Aorta (tissue), 5 donors: ENCODE data around the gene HRK. TPM values are rescaled to one million over a fixed set of nuclear protein-coding genes. Genes with fewer than 3 reads are reported as not detected.

ENCODE experiments used
- ATAC-seq: fragments of 200-7000 bp; cut with Tn5 transposase; one replicate; pipeline ENCODE4 v1.9.1; 2022; ENCODE audit warnings: moderate library complexity; ENCODE audit not compliant: low FRiP score
- DNase-seq, 2 donors: peaks; one replicate each; pipeline ENCODE4 v3.0.0-alpha.2; 2020
- H3K27ac ChIP-seq, 2 donors: one replicate each; pipeline ENCODE4 v1.5.1; 2013; ENCODE audit warnings: low read length in 2 of 2, mild to moderate bottlenecking in 2 of 2, moderate library complexity in 2 of 2, control low read depth in 1 of 2, inconsistent platforms in 1 of 2, low read depth in 1 of 2
- H3K27me3 ChIP-seq, 2 donors: one replicate each; pipeline ENCODE4 v1.6.1; 2013; ENCODE audit warnings: control low read depth in 1 of 2, low read length in 1 of 2, mild to moderate bottlenecking in 1 of 2, moderate library complexity in 1 of 2; ENCODE audit not compliant: insufficient read depth in 2 of 2, control insufficient read depth in 1 of 2
- H3K36me3 ChIP-seq, 2 donors: one replicate each; pipeline ENCODE4 v1.6.1; 2013; ENCODE audit warnings: control low read depth in 1 of 2, low read length in 1 of 2, mild to moderate bottlenecking in 1 of 2; ENCODE audit not compliant: insufficient read depth in 2 of 2, control insufficient read depth in 1 of 2
- H3K4me1 ChIP-seq, 2 donors: one replicate each; pipeline ENCODE4 v1.6.1; 2013; ENCODE audit warnings: low read length in 2 of 2, control low read depth in 1 of 2, mild to moderate bottlenecking in 1 of 2, moderate library complexity in 1 of 2; ENCODE audit not compliant: insufficient read depth in 2 of 2, control insufficient read depth in 1 of 2
- H3K4me3 ChIP-seq, 2 donors: one replicate each; pipeline ENCODE4 v1.5.1; 2013; ENCODE audit warnings: low read length in 2 of 2, control low read depth in 1 of 2, mild to moderate bottlenecking in 1 of 2
- H3K9me3 ChIP-seq: one replicate; pipeline ENCODE4 v1.6.1; 2013; ENCODE audit warnings: mild to moderate bottlenecking, low read length; ENCODE audit not compliant: control insufficient read depth
- WGBS, 2 donors: extraction: QIAGEN DNeasy Blood & Tissue Kit; methylation state at CpG; one replicate each; pipeline ENCODE4 v1.1.7; 2013; 5-methylcytosine and 5-hydroxymethylcytosine counted together
- intact Hi-C, 2 donors: fragments of 100-400 bp; cut with DNase I; formaldehyde crosslinking; loops; one replicate each; pipeline versions ENCODE4 v1.14.2 to v1.15.0; 2022
- polyA plus RNA-seq, 2 donors: library from polyadenylated mRNA; stranded (reverse); fragments of 200-250 nt; gene quantifications; one replicate each; pipeline ENCODE4 v1.2.3, GENCODE V29; 2013
- total RNA-seq, 2 donors: library from RNA; stranded (reverse); fragmentation: NEBNext Ultra II Directional; extraction: Animal tissue kit (Norgen Biotek cat#: 25700); gene quantifications; one replicate each; pipeline ENCODE4 v1.2.1, GENCODE V29; 2021
- donor health status: healthy with polysubstance abuse.
- donor health status: Bipolar disorder and iron deficiency.
- donor health status: DM: no; HTN: no; CAD: no.
- donor health status: DM: no; HTN: no; CAD: no.
- donor health status: DM: yes; HTN: yes; CAD: no.

HRK gene
- total and polyA plus RNA-seq, 4 donors: 0.06 to 0.25 (median 0.06) TPM; not detected in 1

DNA sequence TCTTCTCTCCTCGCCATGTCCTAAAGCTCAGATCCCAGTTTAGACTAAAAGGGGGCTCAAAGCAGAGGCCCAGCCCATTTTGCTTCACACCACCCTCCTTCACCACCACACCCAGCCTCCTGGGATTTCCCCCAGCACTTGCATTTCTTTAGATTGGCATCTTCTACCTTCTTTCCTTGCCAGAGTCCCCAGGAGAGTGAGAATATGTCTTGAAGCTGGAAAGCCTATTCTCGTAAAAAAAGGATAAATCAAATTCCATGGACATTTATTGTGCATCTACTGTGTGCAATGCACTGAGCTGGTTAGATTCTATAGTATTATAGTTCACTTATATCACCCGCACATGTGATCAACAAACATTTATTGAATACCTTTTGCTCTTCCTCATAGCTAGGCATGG is 39.7 kb upstream of the HRK start:
- 64 to 70% methylated on average over 3 of the region's 3 CpGs for WGBS, 2 donors
- H3K9me3 ChIP-seq: no peaks in the 10 kb centered on the region
- ATAC-seq (no peak), DNase-seq (no peak)
- H3K4me1 ChIP-seq: peaks cover 4 to 6% of the 10 kb centered on the region in 2 donors
- H3K27ac ChIP-seq: no peak overlapping the region
- intact Hi-C loops: no loop called here
- H3K27me3 ChIP-seq: no peaks in the 10 kb centered on the region
- no peaks in the 10 kb centered on the region for H3K36me3 ChIP-seq
- H3K4me3 ChIP-seq: no peak overlapping the region

DNA sequence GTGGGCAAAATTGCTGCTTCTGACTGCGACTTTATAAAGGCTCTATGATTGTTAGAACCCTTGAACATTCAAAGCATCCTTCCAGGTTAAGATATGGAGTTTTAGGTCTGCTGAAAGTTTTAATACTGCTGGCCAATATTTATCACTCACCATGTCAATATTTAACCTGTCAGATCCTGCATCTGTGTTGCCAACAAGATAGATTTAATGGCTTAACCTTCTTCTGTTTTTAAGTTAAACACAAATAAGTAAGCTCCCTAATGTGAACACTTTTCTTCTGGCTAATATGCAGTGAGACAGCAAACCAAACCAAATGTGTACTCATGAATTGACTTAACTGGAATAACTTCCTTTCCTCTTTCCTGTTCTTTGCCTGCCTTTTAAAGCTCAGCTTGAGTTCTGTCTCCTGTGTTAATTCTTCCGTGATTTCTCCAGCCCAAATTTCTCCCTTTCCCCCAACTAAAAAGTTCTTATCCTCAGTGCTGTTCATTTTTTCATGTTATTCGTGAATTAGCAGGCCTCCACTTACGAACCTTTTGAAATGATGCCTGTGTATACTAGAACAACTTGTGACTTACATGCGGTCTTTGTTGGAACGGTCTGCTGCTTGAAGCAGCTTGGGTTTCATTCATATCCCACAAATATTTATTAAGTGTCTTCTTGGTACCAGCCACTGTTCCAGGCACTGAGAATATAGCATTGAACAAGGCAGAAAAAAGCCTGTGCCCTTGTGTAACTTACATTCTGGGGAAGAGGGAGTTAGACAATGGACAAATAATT is 38.7 kb upstream of the HRK start:
- Histone ChIP-seq H3K4me1 (peaks cover 1 to 6% of the 10 kb centered on the region in 2 donors), H3K36me3 (no peaks in the 10 kb centered on the region), H3K27ac (no peak overlapping the region), H3K9me3 (no peaks in the 10 kb centered on the region), H3K27me3 (no peaks in the 10 kb centered on the region), H3K4me3 (no peak overlapping the region)
- no peak for ATAC-seq
- 51 to 65% methylated on average over 6 of the region's 6 CpGs for WGBS, 2 donors
- intact Hi-C loops: no loop called here
- DNase-seq: no peak

DNA sequence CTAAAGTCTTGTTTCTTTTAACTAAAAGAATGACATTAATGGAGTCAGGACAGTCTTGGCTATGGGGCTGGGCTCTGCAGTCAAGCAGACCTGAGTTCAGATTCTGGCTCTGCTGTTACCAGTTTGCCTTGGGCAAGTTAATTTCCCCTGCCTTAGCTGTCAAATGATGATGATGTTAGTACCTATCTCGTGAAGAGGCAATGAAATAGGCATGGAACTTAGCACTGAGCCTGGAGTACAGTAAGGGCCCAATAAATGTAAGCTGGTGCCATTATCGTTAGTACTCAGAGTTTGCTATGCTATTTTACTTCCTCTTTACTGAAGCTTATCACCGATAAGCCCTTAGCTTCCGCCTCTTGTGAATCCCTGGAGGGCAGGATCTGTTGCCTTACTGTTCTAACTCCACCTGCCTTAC is 38.0 kb upstream of the HRK start:
- DNase-seq (no peak), ATAC-seq (no peak)
- H3K36me3 ChIP-seq: no peaks in the 10 kb centered on the region
- 66 to 75% methylated on average over 4 of the region's 4 CpGs for WGBS, 2 donors
- no peaks in the 10 kb centered on the region for H3K9me3 ChIP-seq
- H3K27me3 ChIP-seq: no peaks in the 10 kb centered on the region
- H3K4me3 ChIP-seq: no peak overlapping the region
- H3K27ac ChIP-seq: no peak overlapping the region
- intact Hi-C loops: no loop called here
- H3K4me1 ChIP-seq: peaks cover 1 to 6% of the 10 kb centered on the region in 2 donors

DNA sequence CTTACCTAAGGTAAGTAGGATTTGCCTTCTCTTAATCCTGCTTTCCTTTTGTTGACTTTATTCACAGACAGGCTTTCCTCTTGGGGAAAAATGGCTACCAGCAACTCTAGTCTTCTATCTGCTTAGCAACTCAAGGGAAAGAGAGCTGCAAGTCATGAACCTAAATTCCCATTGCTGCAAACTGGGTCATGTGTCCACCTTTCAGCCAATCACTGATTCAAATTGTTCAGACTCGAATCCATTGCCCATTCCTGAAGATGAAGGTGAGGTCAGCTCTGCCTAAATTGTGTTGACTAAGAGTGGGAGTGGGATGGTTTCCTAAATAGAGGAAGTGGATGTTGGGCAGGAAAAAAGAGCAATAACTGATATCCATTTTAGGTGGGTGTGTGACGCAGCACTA is 37.2 kb upstream of the HRK start:
- ATAC-seq: no peak
- intact Hi-C loops: no loop called here
- WGBS, 2 donors: 94 to 98% methylated on average over 2 of the region's 2 CpGs

DNA sequence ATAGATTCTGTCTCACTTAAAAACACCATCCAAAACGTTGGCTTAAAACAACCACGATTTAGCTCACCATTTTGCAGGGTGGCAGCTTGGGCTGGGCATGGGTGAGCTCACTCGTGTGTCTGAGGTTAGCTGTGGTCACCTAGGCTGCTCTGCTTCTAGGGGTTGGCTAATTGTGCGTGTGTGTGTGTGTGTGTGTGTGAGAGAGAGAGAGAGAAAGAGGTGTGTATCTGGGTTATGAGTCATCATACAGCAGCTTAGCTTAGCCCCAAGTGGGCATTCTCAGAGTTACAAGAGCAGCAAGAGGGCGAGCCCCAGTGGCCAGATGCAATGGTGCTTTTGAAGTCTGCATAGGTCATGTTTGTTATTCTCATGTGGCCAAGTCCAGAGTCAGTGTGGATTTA is 35.5 kb upstream of the HRK start:
- Histone ChIP-seq H3K27me3 (no peaks in the 10 kb centered on the region), H3K4me3 (no peak overlapping the region), H3K9me3 (no peaks in the 10 kb centered on the region), H3K36me3 (no peaks in the 10 kb centered on the region), H3K27ac (no peak overlapping the region), H3K4me1 (peaks cover 1 to 9% of the 10 kb centered on the region in 2 donors)
- 78 to 83% methylated on average over 5 of the region's 5 CpGs for WGBS, 2 donors
- intact Hi-C loops: no loop called here
- ATAC-seq: no peak
- DNase-seq: no peak

More for the DNA sequence above, 37.2 kb upstream of the HRK start:
- no peaks in the 10 kb centered on the region for H3K27me3 ChIP-seq
- H3K36me3 ChIP-seq: no peaks in the 10 kb centered on the region
- DNase-seq: no peak
- no peak overlapping the region for H3K27ac ChIP-seq
- H3K9me3 ChIP-seq: no peaks in the 10 kb centered on the region
- peaks cover 1 to 6% of the 10 kb centered on the region in 2 donors for H3K4me1 ChIP-seq
- no peak overlapping the region for H3K4me3 ChIP-seq

DNA sequence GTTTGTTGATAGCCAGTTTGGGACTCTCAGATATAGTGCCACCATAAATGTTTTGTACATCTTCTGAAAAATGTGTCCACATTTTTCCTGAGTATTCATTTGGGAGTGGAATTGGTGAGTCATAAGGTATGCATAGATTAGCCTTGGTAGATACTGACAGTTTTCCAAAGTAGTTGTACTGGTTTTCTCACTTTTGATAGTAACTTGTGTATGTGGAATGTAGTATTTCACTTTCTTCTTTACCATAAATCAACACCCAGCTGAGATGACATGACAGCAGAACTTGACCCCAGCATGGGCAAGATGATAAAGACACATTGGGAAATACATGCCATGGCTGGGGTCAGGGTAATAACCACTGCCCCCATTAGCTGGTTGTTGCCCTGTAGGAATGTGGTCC is 34.9 kb upstream of the HRK start:
- intact Hi-C loops: no loop called here

DNA sequence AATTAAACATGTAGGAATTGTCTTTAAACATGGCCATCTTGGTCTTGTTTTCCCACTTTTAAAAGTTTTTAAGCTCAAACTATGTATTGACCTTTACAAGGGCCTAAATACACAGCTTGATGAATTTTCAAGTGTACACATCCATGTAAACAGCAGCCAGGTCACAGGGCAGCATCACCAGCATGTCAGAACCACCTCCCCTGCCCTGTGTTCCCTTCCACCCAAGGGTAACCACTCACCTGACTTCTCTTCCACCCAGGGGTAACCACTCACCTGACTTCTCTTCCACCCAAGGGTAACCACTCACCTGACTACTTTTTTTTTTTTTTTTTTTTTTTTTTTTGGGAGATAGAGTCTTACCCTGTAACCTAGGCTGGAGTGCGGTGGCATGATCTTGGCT is 34.1 kb upstream of the HRK start:
- H3K4me1 ChIP-seq: peaks cover 0 to 5% of the 10 kb centered on the region in 2 donors
- no peak for ATAC-seq
- intact Hi-C loops: no loop called here
- no peak overlapping the region for H3K4me3 ChIP-seq
- H3K27ac ChIP-seq: no peak overlapping the region
- 96 to 100% methylated on average over 1 of the region's 1 CpG for WGBS, 2 donors
- no peak for DNase-seq
- no peaks in the 10 kb centered on the region for H3K27me3 ChIP-seq
- H3K36me3 ChIP-seq: no peaks in the 10 kb centered on the region
- H3K9me3 ChIP-seq: no peaks in the 10 kb centered on the region

More for the DNA sequence above, 34.9 kb upstream of the HRK start:
- Histone ChIP-seq H3K27me3 (no peaks in the 10 kb centered on the region), H3K4me3 (no peak overlapping the region), H3K27ac (no peak overlapping the region), H3K36me3 (no peaks in the 10 kb centered on the region), H3K9me3 (no peaks in the 10 kb centered on the region), H3K4me1 (peaks cover 1 to 9% of the 10 kb centered on the region in 2 donors)
- DNase-seq: no peak
- ATAC-seq: no peak

DNA sequence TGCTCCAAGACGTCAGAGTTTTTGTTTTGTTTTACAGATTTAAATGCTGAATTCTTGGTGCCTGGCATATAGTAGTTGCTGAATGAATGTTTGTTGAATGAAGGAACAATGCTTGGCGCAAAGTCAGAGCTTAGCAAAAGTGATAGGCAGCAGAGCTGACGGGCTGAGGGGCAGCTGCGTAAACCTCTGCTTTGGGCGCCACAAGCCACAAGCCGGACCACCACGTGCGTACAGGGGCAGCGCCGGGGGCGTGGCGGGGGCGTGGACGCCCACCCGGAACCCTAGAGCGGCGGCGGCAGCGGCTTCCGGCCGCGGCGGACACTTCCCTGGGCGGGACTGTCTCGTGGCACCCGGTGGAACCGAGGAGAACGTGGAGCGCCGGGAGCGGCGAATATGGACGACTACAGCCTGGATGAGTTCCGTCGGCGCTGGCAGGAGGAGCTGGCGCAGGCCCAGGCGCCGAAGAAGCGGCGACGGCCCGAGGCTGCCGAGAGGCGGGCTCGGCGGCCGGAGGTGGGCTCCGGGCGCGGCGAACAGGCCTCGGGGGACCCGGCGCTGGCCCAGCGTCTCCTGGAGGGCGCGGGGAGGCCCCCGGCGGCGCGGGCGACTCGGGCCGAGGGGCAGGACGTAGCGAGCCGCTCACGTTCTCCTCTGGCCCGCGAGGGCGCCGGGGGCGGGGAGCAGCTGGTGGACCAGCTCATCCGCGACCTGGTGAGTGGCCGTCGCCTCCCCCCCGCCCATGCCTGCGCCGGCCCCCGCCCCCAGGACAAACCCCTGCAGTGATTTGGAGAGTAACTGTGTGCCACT is 29.6 kb upstream of the HRK start, which contains the start of gene FBXW8:
Gene FBXW8 (plus strand): TSS at position 306 of the 807 bp plus-strand sequence. CDS start 88 bp downstream, at position 394.
- H3K27ac ChIP-seq: peak within 1 kb of the TSS in 1 of 2 donors; percentile 64
- H3K36me3 ChIP-seq: no peaks in the 10 kb centered on the region
- ATAC-seq (peak; percentile 93), DNase-seq (peak; percentile 82 to 94)
- H3K27me3 ChIP-seq: no peaks in the 10 kb centered on the region
- peak within 1 kb of the TSS; percentile 93 to 100 for H3K4me3 ChIP-seq
- H3K9me3 ChIP-seq: no peaks in the 10 kb centered on the region
- peaks cover 0 to 3% of the 10 kb centered on the region in 2 donors for H3K4me1 ChIP-seq
- WGBS, 2 donors: 0% methylated on average over 48 to 82 of the region's 82 CpGs
- intact Hi-C loops: no loop called here
